ENCODE data around the gene NAA40.

NAA40 gene

GRCh38 chr11:63986932-63987513 lies 48.2 kb downstream of the NAA40 start:
- DNase-seq (ENCODE audit: low spot score): no peak

- no peak for DNase-seq (ENCODE audit: low spot score)
Measured at GRCh38 chr11:63991558-63991957, 52.8 kb downstream of the NAA40 start.

- no peak for DNase-seq (ENCODE audit: low spot score)
Measured at GRCh38 chr11:63993100-63993499, 54.3 kb downstream of the NAA40 start.

GRCh38 chr11:63993993-63994392 lies 55.2 kb downstream of the NAA40 start:
- DNase-seq (ENCODE audit: low spot score): no peak

GRCh38 chr11:63996512-63996911 lies 57.7 kb downstream of the NAA40 start:
- no peak for DNase-seq (ENCODE audit: low spot score)

GRCh38 chr11:63997104-63997700 lies 58.4 kb downstream of the NAA40 start:
- no peak for DNase-seq (ENCODE audit: low spot score)

GRCh38 chr11:63997801-63998337 lies 59.1 kb downstream of the NAA40 start:
- no peak for DNase-seq (ENCODE audit: low spot score)

GRCh38 chr11:63998558-63999348 lies 60.0 kb downstream of the NAA40 start:
- no peak for DNase-seq (ENCODE audit: low spot score)

GRCh38 chr11:63999349-64000025 lies 60.7 kb downstream of the NAA40 start:
- DNase-seq (ENCODE audit: low spot score): peak; percentile 53

- DNase-seq (ENCODE audit: low spot score): peak; percentile 71
Measured at GRCh38 chr11:64000026-64000739, 61.4 kb downstream of the NAA40 start.

- no peak for DNase-seq (ENCODE audit: low spot score)
Measured at GRCh38 chr11:64000740-64001483, 62.1 kb downstream of the NAA40 start.

- no peak for DNase-seq (ENCODE audit: low spot score)
Measured at GRCh38 chr11:64001484-64002420, 63.0 kb downstream of the NAA40 start.

GRCh38 chr11:64003807-64004589 lies 65.2 kb downstream of the NAA40 start:
- DNase-seq (ENCODE audit: low spot score): no peak

- DNase-seq (ENCODE audit: low spot score): no peak
Measured at GRCh38 chr11:64004590-64004984, 65.8 kb downstream of the NAA40 start.

GRCh38 chr11:64005691-64006090 lies 66.9 kb downstream of the NAA40 start:
- DNase-seq (ENCODE audit: low spot score): no peak

- DNase-seq (ENCODE audit: low spot score): no peak
Measured at GRCh38 chr11:64006398-64006797, 67.6 kb downstream of the NAA40 start.
